HK-2 (cell line): ENCODE results near the gene TSHZ2.

Source experiments
- DNase-seq: peaks from one replicate; pipeline ENCODE4 v3.0.0-alpha.2; 2018; ENCODE audit not compliant: unreplicated experiment

TSHZ2 gene

GRCh38 chr20:53133628-53134027, 161.5 kb downstream of the TSHZ2 start:
- DNase-seq = no peak

- DNase-seq = no peak
Observed at GRCh38 chr20:53136473-53136872, 164.3 kb downstream of the TSHZ2 start.

GRCh38 chr20:53138454-53139262, 166.5 kb downstream of the TSHZ2 start:
- no peak for DNase-seq

- DNase-seq = no peak
Observed at GRCh38 chr20:53141201-53142050, 169.3 kb downstream of the TSHZ2 start.

GRCh38 chr20:53142225-53143127, 170.3 kb downstream of the TSHZ2 start:
- no peak for DNase-seq

GRCh38 chr20:53146201-53146891, 174.2 kb downstream of the TSHZ2 start:
- no peak for DNase-seq

GRCh38 chr20:53148771-53149147, 176.6 kb downstream of the TSHZ2 start:
- no peak for DNase-seq

- DNase-seq = no peak
Observed at GRCh38 chr20:53149148-53149889, 177.2 kb downstream of the TSHZ2 start.

GRCh38 chr20:53149890-53150205, 177.7 kb downstream of the TSHZ2 start:
- DNase-seq = no peak

- no peak for DNase-seq
Observed at GRCh38 chr20:53150532-53150931, 178.4 kb downstream of the TSHZ2 start.

- no peak for DNase-seq
Observed at GRCh38 chr20:53152228-53152627, 180.1 kb downstream of the TSHZ2 start.

GRCh38 chr20:53154540-53154939, 182.4 kb downstream of the TSHZ2 start:
- no peak for DNase-seq

GRCh38 chr20:53157443-53158408, 185.6 kb downstream of the TSHZ2 start:
- peak; percentile 47 for DNase-seq

GRCh38 chr20:53159160-53159559, 187.0 kb downstream of the TSHZ2 start:
- no peak for DNase-seq

GRCh38 chr20:53161073-53161472, 188.9 kb downstream of the TSHZ2 start:
- DNase-seq = no peak

- no peak for DNase-seq
Observed at GRCh38 chr20:53161473-53161872, 189.3 kb downstream of the TSHZ2 start.

- peak; percentile 42 for DNase-seq
Observed at GRCh38 chr20:53162251-53162835, 190.2 kb downstream of the TSHZ2 start.

- no peak for DNase-seq
Observed at GRCh38 chr20:53163486-53163885, 191.3 kb downstream of the TSHZ2 start.

- DNase-seq = no peak
Observed at GRCh38 chr20:53164072-53164471, 191.9 kb downstream of the TSHZ2 start.
